Smooth muscle cell (in vitro differentiated cells): ENCODE data around the gene CEP131. TPM values are rescaled to one million over a fixed set of nuclear protein-coding genes. Genes with fewer than 3 reads are reported as not detected.

Source experiments
- DNase-seq: peaks from one replicate; lab custom pipeline; 2025; ENCODE audit not compliant: unreplicated experiment; lab: John Stamatoyannopoulos, UW
- H2AFZ ChIP-seq: fragments of 200-600 bp; sonication (generic); 2 replicates; pipeline ENCODE4 v1.6.0; 2016; ENCODE audit warnings: antibody characterized with exemption, low read depth, mild to moderate bottlenecking
- H3F3A ChIP-seq: fragments of 200-600 bp; sonication (generic); 2 replicates; pipeline ENCODE4 v1.6.0; 2017; ENCODE audit warnings: antibody characterized with exemption, low read depth
- H3K27ac ChIP-seq: fragments of 200-600 bp; sonication (generic); 2 replicates; pipeline ENCODE4 v1.5.1; 2016; ENCODE audit warnings: low read depth, mild to moderate bottlenecking
- H3K27me3 ChIP-seq: fragments of 200-600 bp; sonication (generic); 2 replicates; pipeline ENCODE4 v1.6.1; 2016; ENCODE audit warnings: low read depth, mild to moderate bottlenecking
- H3K36me3 ChIP-seq: fragments of 200-600 bp; sonication (generic); 2 replicates; pipeline ENCODE4 v1.5.1; 2016; ENCODE audit warnings: low read depth
- H3K4me1 ChIP-seq: fragments of 200-600 bp; sonication (generic); 2 replicates; pipeline ENCODE4 v1.5.1; 2016; ENCODE audit warnings: low read depth
- H3K4me2 ChIP-seq: fragments of 200-600 bp; sonication (generic); 2 replicates; pipeline ENCODE4 v1.6.0; 2016; ENCODE audit warnings: mild to moderate bottlenecking
- H3K4me3 ChIP-seq: fragments of 200-600 bp; sonication (generic); 2 replicates; pipeline ENCODE4 v1.5.1; 2016; ENCODE audit warnings: mild to moderate bottlenecking
- H3K79me2 ChIP-seq: fragments of 200-600 bp; sonication (generic); 2 replicates; pipeline ENCODE4 v1.6.0; 2016; ENCODE audit warnings: low read depth, mild to moderate bottlenecking
- H3K9ac ChIP-seq: fragments of 200-600 bp; sonication (generic); 2 replicates; pipeline ENCODE4 v1.6.0; 2016; ENCODE audit warnings: low read depth
- H3K9me3 ChIP-seq: fragments of 200-600 bp; sonication (generic); replicated peaks from 2 replicates; pipeline ENCODE4 v1.5.1; 2016; ENCODE audit warnings: low read depth
- H4K20me1 ChIP-seq: fragments of 200-600 bp; sonication (generic); 2 replicates; pipeline ENCODE4 v1.6.0; 2016; ENCODE audit warnings: low read depth
- WGBS: methylation state at CpG from one replicate; pipeline ENCODE4 v1.1.7; 2016; ENCODE audit warnings: low lambda C conversion rate; 5-methylcytosine and 5-hydroxymethylcytosine counted together
- polyA plus RNA-seq: library from polyadenylated mRNA; unstranded; fragments of >200 nt; fragmentation: Nextera tagmentation; extraction: Ambion mirVana; gene quantifications from 2 replicates; pipeline ENCODE4 v1.2.1, GENCODE V29; 2016
- total RNA-seq: library from RNA; depleted of rRNA; stranded (reverse); fragments of >200 nt; gene quantifications from 2 replicates; pipeline ENCODE4 v1.2.3, GENCODE V29; 2014
- TF ChIP-seq, protein P1 (sequence below): fragments of 200-600 bp; sonication (generic); IDR thresholded peaks from 2 replicates; pipeline ENCODE4 v1.5.1; 2017; ENCODE audit warnings: borderline replicate concordance, mild to moderate bottlenecking, antibody characterized with exemption; ENCODE audit not compliant: insufficient read depth, poor library complexity, severe bottlenecking

CEP131 gene
- total and polyA plus RNA-seq, 2 experiments from 2014 or later: 3.0 to 13.4 TPM

DNA sequence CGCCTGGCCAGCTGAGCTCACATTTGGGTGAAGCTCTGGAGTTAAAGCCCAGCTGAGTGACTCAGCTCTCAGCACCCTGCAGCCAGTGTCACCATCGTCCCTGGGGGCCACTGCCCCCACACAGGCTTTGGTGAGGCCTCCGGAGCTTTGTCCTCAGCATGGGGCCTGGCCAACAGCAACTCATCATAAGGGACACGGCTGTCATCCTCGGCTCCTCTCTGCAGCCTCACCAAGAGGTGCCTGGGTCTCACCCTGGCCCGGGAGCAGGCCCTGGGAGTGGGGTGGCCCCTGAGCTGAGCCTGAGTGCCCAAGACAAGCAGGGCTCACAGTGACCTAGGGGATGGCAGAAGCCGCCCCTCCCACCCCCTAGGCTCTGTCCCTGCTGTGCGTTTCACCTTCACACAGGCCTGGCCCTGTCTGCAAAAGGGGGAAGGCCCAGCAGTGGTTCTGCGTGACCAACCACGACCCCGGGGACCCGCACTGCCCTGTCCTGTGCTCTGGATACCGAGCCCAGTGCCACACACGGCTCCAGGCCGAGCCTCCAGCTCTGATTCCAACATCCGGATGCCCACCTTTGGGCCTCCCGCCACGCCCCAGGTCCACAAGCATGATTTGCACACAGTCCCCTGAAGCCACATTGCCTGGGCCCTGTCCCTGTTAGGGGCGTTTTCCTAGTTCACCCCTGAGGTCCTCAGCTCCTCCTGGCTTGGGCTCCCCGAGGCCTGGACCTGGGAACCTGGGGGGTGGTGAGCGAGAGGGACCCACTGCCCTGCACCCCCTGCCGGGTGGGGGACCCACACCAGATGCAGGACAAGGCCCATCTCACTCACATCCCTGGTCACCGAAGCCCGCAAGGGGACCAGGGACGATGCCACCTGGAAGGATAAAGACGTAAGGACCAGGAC lies 34.9 kb downstream of the CEP131 start:
- no peak for DNase-seq
- H3K9me3 ChIP-seq: no peaks in the 10 kb centered on the region
- H3K27ac ChIP-seq: no peak overlapping the region
- H3K36me3 ChIP-seq: no peaks in the 10 kb centered on the region
- TF ChIP-seq, protein P1, sequence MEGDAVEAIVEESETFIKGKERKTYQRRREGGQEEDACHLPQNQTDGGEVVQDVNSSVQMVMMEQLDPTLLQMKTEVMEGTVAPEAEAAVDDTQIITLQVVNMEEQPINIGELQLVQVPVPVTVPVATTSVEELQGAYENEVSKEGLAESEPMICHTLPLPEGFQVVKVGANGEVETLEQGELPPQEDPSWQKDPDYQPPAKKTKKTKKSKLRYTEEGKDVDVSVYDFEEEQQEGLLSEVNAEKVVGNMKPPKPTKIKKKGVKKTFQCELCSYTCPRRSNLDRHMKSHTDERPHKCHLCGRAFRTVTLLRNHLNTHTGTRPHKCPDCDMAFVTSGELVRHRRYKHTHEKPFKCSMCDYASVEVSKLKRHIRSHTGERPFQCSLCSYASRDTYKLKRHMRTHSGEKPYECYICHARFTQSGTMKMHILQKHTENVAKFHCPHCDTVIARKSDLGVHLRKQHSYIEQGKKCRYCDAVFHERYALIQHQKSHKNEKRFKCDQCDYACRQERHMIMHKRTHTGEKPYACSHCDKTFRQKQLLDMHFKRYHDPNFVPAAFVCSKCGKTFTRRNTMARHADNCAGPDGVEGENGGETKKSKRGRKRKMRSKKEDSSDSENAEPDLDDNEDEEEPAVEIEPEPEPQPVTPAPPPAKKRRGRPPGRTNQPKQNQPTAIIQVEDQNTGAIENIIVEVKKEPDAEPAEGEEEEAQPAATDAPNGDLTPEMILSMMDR: no peak
- H3K79me2 ChIP-seq: no peaks in the 10 kb centered on the region
- WGBS: 87% methylated on average over 26 of the region's 26 CpGs
- H3F3A ChIP-seq: no peaks in the 10 kb centered on the region
- H3K4me3 ChIP-seq: no peak overlapping the region
- H3K27me3 ChIP-seq: no peaks in the 10 kb centered on the region
- H4K20me1 ChIP-seq: no peaks in the 10 kb centered on the region
- H2AFZ ChIP-seq: no peak overlapping the region
- H3K4me2 ChIP-seq: no peak overlapping the region
- no peaks in the 10 kb centered on the region for H3K4me1 ChIP-seq
- no peak overlapping the region for H3K9ac ChIP-seq

DNA sequence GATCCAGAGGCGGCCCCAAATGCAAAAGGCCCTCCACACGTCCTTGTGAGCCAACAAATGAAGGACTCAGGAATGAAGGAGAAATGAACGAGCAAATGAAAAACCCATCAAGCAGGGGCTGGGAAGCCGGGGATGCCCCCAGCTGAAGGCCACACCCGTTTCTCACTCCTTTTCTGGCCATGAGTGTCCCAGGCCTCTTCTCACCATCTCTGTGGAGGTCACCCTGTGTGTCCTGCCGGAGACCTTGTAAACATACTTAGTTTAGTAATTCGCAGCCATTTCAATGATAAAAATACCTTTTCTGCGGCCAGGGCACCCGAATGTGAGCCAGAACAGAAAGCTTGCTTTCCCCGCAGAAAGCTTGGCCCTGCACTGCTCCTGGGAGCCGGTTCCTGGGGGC lies 35.6 kb downstream of the CEP131 start:
- 96% methylated on average over 11 of the region's 11 CpGs for WGBS
- H3K4me3 ChIP-seq: no peak overlapping the region

DNA sequence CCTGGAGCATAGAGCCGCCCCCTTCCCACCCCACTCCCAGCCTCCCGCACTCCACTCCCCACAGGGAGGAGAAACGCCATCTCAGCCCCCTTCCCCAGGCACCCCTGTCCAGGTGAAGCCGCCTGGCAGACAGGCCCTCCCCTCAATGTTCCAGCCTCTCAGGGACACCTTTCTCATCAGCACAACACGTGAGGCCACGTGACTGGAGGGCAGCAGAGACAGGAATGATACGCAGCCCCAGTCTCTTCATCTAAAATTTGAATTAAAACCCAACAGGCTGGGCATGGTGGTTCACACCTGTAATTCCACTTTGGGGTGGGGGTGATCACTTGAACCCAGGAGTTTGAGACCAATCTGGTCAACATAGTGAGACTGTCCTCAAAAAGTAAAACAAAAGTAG lies 36.6 kb downstream of the CEP131 start:
- Histone ChIP-seq H4K20me1 (no peaks in the 10 kb centered on the region), H2AFZ (no peak overlapping the region), H3K27ac (no peak overlapping the region), H3K4me1 (no peaks in the 10 kb centered on the region), H3K9ac (no peak overlapping the region), H3F3A (no peaks in the 10 kb centered on the region), H3K27me3 (no peaks in the 10 kb centered on the region), H3K4me2 (no peak overlapping the region), H3K4me3 (no peak overlapping the region), H3K36me3 (no peaks in the 10 kb centered on the region), H3K79me2 (no peaks in the 10 kb centered on the region), H3K9me3 (no peaks in the 10 kb centered on the region)
- WGBS: 95% methylated on average over 4 of the region's 7 CpGs
- no peak for DNase-seq
- TF ChIP-seq, protein P1: no peak

More for the DNA sequence above, 35.6 kb downstream of the CEP131 start:
- no peaks in the 10 kb centered on the region for H3K36me3 ChIP-seq
- H3F3A ChIP-seq: no peaks in the 10 kb centered on the region
- no peaks in the 10 kb centered on the region for H3K27me3 ChIP-seq
- TF ChIP-seq, protein P1: no peak
- no peak for DNase-seq
- H3K27ac ChIP-seq: no peak overlapping the region
- H3K9ac ChIP-seq: no peak overlapping the region
- no peaks in the 10 kb centered on the region for H3K4me1 ChIP-seq
- no peaks in the 10 kb centered on the region for H4K20me1 ChIP-seq
- H3K4me2 ChIP-seq: no peak overlapping the region
- H3K9me3 ChIP-seq: no peaks in the 10 kb centered on the region
- H3K79me2 ChIP-seq: no peaks in the 10 kb centered on the region
- H2AFZ ChIP-seq: no peak overlapping the region
